Smooth muscle cell (in vitro differentiated cells): ENCODE data around the gene MRPL55. TPM values are rescaled to one million over a fixed set of nuclear protein-coding genes. Genes with fewer than 3 reads are reported as not detected.
A peak's percentile ranks its signal among the peaks of the same experiment; 100 is the strongest.

Experiments
- DNase-seq: peaks from one replicate; lab custom pipeline; 2025; ENCODE audit not compliant: unreplicated experiment; lab: John Stamatoyannopoulos, UW
- H2AFZ ChIP-seq: fragments of 200-600 bp; sonication (generic); 2 replicates; pipeline ENCODE4 v1.6.0; 2016; ENCODE audit warnings: antibody characterized with exemption, low read depth, mild to moderate bottlenecking
- H3F3A ChIP-seq: fragments of 200-600 bp; sonication (generic); 2 replicates; pipeline ENCODE4 v1.6.0; 2017; ENCODE audit warnings: antibody characterized with exemption, low read depth
- H3K27ac ChIP-seq: fragments of 200-600 bp; sonication (generic); 2 replicates; pipeline ENCODE4 v1.5.1; 2016; ENCODE audit warnings: low read depth, mild to moderate bottlenecking
- H3K27me3 ChIP-seq: fragments of 200-600 bp; sonication (generic); 2 replicates; pipeline ENCODE4 v1.6.1; 2016; ENCODE audit warnings: low read depth, mild to moderate bottlenecking
- H3K36me3 ChIP-seq: fragments of 200-600 bp; sonication (generic); 2 replicates; pipeline ENCODE4 v1.5.1; 2016; ENCODE audit warnings: low read depth
- H3K4me1 ChIP-seq: fragments of 200-600 bp; sonication (generic); 2 replicates; pipeline ENCODE4 v1.5.1; 2016; ENCODE audit warnings: low read depth
- H3K4me2 ChIP-seq: fragments of 200-600 bp; sonication (generic); 2 replicates; pipeline ENCODE4 v1.6.0; 2016; ENCODE audit warnings: mild to moderate bottlenecking
- H3K4me3 ChIP-seq: fragments of 200-600 bp; sonication (generic); 2 replicates; pipeline ENCODE4 v1.5.1; 2016; ENCODE audit warnings: mild to moderate bottlenecking
- H3K79me2 ChIP-seq: fragments of 200-600 bp; sonication (generic); 2 replicates; pipeline ENCODE4 v1.6.0; 2016; ENCODE audit warnings: low read depth, mild to moderate bottlenecking
- H3K9ac ChIP-seq: fragments of 200-600 bp; sonication (generic); 2 replicates; pipeline ENCODE4 v1.6.0; 2016; ENCODE audit warnings: low read depth
- H3K9me3 ChIP-seq: fragments of 200-600 bp; sonication (generic); replicated peaks from 2 replicates; pipeline ENCODE4 v1.5.1; 2016; ENCODE audit warnings: low read depth
- H4K20me1 ChIP-seq: fragments of 200-600 bp; sonication (generic); 2 replicates; pipeline ENCODE4 v1.6.0; 2016; ENCODE audit warnings: low read depth
- CTCF ChIP-seq: fragments of 200-600 bp; sonication (generic); IDR thresholded peaks from 2 replicates; pipeline ENCODE4 v1.5.1; 2017; ENCODE audit warnings: borderline replicate concordance, mild to moderate bottlenecking, antibody characterized with exemption; ENCODE audit not compliant: insufficient read depth, poor library complexity, severe bottlenecking
- WGBS: methylation state at CpG from one replicate; pipeline ENCODE4 v1.1.7; 2016; ENCODE audit warnings: low lambda C conversion rate; 5-methylcytosine and 5-hydroxymethylcytosine counted together
- polyA plus RNA-seq: library from polyadenylated mRNA; unstranded; fragments of >200 nt; fragmentation: Nextera tagmentation; extraction: Ambion mirVana; gene quantifications from 2 replicates; pipeline ENCODE4 v1.2.1, GENCODE V29; 2016
- total RNA-seq: library from RNA; depleted of rRNA; stranded (reverse); fragments of >200 nt; gene quantifications from 2 replicates; pipeline ENCODE4 v1.2.3, GENCODE V29; 2014

Gene MRPL55
- total and polyA plus RNA-seq, 2 experiments from 2014 or later: 83.4 to 178 TPM

- Histone ChIP-seq H4K20me1 (peaks cover 100% of the 10 kb centered on the region), H3K9ac (no peak overlapping the region), H3K27me3 (no peaks in the 10 kb centered on the region), H3K9me3 (no peaks in the 10 kb centered on the region), H3F3A (peaks cover 21% of the 10 kb centered on the region), H3K4me2 (no peak overlapping the region), H3K27ac (peak overlapping the region; percentile 96), H3K79me2 (peaks cover 100% of the 10 kb centered on the region), H3K4me3 (no peak overlapping the region), H2AFZ (no peak overlapping the region), H3K36me3 (no peaks in the 10 kb centered on the region), H3K4me1 (peaks cover 21% of the 10 kb centered on the region)
- no peak for TF ChIP-seq CTCF
- no peak for DNase-seq
- WGBS: 90% methylated on average over 4 of the region's 4 CpGs
Measured at GRCh38 chr1:228091084-228091483, 18.0 kb downstream of the MRPL55 start.

GRCh38 chr1:228090613-228091081 lies 18.5 kb downstream of the MRPL55 start:
- H3K4me1 ChIP-seq: peaks cover 25% of the 10 kb centered on the region
- WGBS: 43% methylated on average over 2 of the region's 2 CpGs
- no peak overlapping the region for H2AFZ ChIP-seq
- H3K27ac ChIP-seq: peak overlapping the region; percentile 96
- TF ChIP-seq CTCF: no peak
- H3K79me2 ChIP-seq: peaks cover 100% of the 10 kb centered on the region
- no peak overlapping the region for H3K9ac ChIP-seq
- peak overlapping the region; percentile 44 for H3K4me2 ChIP-seq
- peaks cover 100% of the 10 kb centered on the region for H4K20me1 ChIP-seq
- no peak for DNase-seq
- H3K4me3 ChIP-seq: no peak overlapping the region
- H3K9me3 ChIP-seq: no peaks in the 10 kb centered on the region
- H3F3A ChIP-seq: peaks cover 23% of the 10 kb centered on the region
- H3K36me3 ChIP-seq: no peaks in the 10 kb centered on the region
- no peaks in the 10 kb centered on the region for H3K27me3 ChIP-seq

GRCh38 chr1:228089519-228090380 lies 19.3 kb downstream of the MRPL55 start:
- Histone ChIP-seq H3K9me3 (no peaks in the 10 kb centered on the region), H3F3A (peaks cover 20% of the 10 kb centered on the region), H3K9ac (no peak overlapping the region), H3K4me1 (peaks cover 34% of the 10 kb centered on the region), H4K20me1 (peaks cover 100% of the 10 kb centered on the region), H3K4me3 (no peak overlapping the region), H3K27me3 (no peaks in the 10 kb centered on the region), H3K79me2 (peaks cover 100% of the 10 kb centered on the region), H3K4me2 (peak overlapping the region; percentile 44), H3K27ac (peak overlapping the region; percentile 96), H2AFZ (no peak overlapping the region), H3K36me3 (no peaks in the 10 kb centered on the region)
- 93% methylated on average over 12 of the region's 12 CpGs for WGBS
- no peak for TF ChIP-seq CTCF
- no peak for DNase-seq
